ENCODE measurements around the gene CACFD1.

CACFD1 gene

GRCh38 chr9:133499892-133500270, 40.1 kb downstream of the CACFD1 start:
- no peak for DNase-seq (ENCODE audit: low read depth in 3 of 3)

GRCh38 chr9:133502112-133502511, 42.3 kb downstream of the CACFD1 start:
- no peak for DNase-seq (ENCODE audit: low read depth in 3 of 3)

DNA sequence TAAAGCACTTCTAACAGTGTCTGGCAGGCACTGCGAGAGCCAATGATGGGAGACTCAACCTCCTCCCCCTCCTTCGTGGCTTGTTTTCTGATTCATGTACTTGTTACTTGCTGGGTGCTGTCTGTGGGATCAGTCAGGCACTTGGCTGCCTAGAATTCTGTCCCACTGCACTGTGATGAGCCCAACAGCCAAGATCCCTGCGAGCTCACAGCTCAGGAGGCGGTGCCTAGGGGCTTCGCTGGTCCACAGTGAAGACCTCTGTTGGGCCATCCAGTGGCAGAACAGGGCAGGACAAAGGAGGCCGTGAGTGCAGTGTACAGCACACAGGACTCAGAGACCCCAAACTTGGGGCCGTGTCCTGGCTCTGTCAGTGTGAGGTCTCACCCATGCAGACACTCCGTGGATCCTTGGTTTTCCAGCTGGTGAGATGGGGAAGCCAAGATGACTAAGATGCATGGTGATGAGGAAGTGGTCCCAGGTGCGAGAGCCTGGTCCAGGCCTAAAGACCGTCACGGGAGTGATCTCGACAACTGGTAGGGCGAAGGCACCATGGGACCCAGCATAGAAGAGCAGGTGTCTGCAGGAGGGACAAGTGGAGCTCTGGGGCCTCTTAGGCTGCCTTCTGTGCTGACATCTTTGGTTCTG, 45.5 kb downstream of the CACFD1 start:
- no peak for DNase-seq (ENCODE audit: low read depth in 3 of 3)

GRCh38 chr9:133505901-133506652, 46.3 kb downstream of the CACFD1 start:
- DNase-seq (ENCODE audit: low read depth in 3 of 3): no peak

DNA sequence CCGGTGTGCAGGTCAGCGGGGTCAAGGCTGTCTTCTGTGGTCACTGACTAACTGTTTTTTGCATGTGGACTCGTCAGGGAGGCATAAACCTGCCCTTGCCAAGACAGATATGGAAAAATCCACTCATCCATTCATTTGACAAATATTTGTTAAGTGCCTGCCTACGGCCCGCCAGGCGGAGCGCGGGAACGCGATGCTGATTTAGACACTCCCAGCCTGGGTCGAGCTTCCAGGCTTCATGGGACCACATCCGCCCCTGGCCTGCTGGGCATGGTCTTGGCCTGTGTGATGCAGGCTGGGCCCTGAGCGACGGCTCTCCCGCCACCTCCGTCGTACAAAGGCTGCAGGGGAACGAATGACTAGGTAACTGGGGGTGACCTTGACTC, 46.9 kb downstream of the CACFD1 start:
- no peak for DNase-seq (ENCODE audit: low read depth in 3 of 3)

DNA sequence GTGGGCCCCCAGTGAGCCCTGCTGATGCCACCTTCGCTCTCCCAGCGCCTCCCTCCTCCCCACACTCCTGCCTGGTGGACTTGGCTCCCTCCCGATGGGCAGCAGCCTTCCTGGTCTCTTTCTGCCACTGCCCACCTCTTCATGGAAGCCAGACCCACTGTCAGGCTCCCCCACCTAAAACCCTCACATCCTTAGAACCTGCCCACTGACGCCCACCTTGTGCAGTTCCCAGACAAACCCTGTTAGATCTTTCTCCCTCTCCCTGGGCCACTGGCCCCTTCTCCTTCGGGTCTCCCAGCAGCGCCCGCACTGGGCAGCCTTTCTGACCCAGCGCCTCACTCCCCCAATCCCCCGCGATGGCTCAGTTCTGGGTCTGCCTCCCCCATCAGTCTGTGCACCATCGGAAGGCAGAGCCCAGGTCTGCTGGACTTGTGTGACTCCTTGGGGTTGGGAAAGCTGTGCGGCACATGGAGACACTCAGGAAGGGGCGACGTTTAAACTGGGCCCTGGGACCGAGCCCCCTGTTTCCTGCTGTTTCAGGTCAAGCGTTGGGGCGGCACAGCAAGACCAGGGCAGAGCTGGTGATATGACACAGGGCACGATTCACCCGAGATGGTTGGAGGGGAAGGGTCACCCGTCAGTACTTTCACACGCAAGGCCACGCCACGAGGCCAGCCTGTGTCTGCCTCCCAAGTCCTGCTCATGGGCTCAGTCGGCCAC, 47.6 kb downstream of the CACFD1 start:
- no peak for DNase-seq (ENCODE audit: low read depth in 3 of 3)

DNA sequence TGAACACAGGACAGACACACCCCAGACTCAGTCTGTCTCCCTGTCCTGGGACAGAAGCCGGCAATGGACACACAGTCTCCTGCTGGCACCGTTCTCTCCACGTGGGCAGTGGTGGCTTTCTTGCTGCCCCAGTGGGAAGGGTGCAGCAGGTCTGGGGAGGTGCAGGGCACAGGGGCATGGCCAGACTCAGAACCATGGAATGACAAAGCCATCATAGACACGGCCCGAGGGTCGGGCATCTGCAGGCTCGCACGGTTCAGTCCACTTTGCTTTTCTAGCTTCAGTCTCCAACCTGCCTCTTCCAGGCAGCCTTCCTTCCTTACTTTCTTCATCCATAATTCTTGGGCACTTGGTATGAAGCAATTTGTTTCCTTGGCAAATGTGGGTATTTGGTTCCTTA, 48.3 kb downstream of the CACFD1 start:
- DNase-seq (ENCODE audit: low read depth in 3 of 3): no peak

GRCh38 chr9:133509179-133510083, 49.7 kb downstream of the CACFD1 start:
- DNase-seq (ENCODE audit: low read depth in 3 of 3): no peak

DNA sequence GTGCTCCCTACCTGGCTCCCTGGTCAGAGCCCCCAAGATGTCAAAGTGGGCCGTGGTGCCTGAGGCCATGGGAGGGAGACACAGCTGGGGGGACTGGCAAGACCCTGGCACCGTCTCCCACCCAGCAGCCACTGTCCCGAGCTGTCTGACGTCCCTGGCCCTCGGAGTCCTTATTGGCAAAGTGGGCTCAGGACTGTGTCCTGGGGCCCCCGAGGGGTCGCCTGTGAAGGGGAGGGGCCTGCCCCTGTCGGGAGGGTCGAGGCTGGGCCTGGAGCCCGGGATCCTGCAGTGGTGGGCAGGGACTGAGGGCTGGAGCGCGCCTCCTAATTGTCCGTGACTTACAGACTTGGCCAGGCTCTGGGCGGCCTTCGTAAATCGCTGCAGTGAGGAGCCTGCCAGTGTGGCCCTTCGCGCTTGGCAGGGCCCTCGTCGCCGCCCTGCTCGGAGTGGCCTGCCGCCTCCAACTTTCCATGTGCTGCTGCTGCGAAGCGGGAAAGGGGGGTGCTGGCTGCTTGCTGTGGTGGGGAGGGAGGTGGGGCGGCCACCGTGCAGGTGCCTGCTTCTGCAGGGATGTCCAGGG, 51.2 kb downstream of the CACFD1 start:
- DNase-seq (ENCODE audit: low read depth in 3 of 3): no peak

DNA sequence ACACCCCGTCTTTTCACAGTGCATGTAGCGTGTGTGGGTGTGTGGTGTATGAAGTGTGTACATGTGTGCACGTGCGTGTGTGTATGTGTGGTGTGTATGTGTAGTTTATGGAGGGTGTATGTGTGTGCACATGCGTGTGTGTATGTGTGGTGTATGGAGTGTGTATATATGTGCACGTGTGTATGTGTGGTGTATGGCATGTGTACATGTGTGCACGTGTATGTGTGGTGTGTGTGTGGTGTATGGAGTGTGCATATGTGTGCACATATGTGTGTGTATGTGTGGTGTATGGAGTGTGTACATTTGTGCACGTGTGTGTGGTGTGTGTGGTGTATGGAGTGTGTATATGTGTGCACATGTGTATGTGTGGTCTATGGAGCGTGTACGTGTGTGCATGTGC, 51.8 kb downstream of the CACFD1 start:
- no peak for DNase-seq (ENCODE audit: low read depth in 3 of 3)

DNA sequence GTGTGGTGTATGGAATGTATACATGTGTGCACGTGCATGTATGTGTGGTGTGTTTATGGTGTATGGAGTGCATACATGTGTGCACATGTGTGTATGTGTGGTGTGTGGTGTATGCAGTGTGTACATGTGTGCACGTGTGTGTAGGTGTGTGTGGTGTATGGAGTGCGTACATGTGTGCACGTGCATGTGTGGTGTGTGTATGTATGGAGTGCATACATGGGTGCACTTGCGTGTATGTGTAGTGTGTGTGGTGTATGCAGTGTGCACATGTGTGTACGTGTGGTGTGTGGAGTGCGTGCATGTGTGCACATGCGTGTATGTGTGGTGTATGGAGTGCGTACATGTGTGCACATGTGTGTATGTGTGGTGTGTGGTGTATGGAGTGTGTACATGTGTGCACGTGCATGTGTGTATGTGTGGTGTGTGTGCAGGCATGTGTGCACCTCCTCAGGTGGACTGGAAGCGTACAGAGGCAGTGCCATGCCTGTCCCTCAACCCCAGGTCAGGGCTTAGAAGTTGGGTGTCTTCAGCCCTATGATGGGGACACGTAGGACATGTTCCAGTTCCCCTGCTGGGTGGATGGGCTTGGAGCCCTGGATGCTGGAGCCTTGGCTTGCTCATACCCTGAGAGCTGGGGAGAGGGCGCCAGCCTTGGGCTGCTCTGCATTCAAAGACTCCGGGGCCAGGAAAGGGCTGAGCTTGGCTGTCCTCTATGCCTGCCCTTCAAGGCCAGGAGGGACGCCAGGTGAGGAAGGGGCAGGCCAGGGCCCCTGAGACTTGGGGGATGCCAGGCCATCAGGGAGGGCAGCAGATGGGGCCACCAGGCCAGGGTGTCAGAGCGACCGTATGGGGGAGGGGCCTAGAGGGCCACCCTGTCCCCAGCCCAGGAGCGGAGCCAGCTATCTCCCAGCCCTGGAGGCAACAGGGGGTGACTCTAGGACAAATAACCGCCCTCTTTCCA, 52.8 kb downstream of the CACFD1 start:
- DNase-seq (ENCODE audit: low read depth in 3 of 3): no peak

DNA sequence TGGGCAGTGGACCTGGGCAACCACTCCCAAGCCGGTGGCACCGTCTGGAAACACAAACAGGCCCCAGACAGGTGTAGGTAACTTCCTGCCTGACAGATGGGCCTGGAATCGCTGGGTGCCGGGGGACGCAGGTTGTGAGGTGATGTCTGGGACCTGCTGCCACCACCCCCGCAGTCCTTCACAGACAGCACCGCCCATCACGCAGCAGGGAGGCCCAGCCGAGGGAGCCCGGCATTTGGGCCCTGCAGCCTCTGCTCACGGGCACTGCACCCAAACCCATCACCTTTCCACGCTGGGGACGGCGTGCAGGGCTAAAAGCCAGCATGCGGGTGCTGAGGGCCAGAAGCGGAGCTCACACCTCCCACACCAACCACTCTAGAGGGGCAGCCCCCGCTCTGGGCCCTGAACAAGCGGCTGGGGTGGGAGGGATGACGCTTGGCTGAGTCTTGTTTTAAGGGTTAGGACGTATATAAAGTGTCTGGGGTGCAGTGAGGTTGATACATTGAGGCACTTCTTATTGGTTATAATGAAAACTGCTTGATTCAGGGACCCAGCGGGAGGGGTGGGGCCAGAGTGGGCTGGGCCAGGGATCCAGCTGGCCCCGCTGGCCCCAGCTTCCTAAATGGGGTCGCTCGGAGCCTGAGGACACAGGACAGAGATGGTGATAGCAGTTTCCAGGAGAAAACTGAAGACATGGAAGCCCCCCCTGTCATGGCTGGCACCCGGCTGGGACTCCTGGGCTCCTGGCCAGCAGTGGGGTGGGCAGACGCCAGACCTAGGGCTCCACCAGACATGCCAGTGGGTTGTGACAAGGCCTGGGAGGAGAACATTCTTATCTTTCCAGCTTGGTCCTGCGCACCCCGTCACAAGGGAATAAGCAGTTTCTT, 53.7 kb downstream of the CACFD1 start:
- DNase-seq (ENCODE audit: low read depth in 3 of 3): no peak

DNA sequence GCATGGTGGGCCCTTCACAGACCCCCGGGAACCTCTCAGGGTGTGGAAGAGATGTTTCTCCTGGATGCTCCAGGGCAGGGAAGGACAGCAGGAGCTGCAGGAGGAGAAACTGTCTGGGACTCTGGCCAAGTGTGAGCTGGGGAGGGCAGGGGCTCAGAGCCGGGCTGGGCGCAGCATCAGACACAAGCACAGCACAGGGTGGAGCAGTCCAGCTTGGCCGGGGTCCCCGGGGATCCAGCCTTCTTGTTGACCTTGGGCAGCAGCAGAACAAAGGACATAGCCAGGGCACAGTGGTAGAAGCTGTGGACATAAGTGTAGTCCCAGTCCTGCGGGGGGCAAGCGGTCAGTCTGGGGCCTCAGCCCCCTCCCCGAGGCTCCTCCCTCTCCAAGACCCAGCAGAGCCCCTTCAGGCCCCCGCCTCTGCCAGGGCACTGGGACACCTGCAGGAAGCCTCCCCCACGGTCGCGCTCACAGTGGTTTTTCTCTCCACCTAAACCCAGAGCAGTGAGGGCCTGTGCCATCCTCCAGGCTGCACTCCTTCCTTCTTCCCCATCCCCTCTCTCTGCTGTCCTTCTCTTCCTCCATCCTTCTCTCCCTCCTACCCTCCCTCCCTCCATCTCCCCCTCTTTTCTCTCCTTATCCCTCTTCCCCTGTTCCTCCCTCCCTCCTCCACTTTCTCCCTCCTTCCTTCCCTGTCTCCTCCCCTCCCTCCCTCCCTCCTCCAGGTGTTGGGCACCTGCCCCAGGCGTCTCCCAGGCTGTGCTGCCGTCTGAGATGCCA, 54.9 kb downstream of the CACFD1 start:
- DNase-seq (ENCODE audit: low read depth in 3 of 3): no peak

- no peak for DNase-seq (ENCODE audit: low read depth in 3 of 3)
Observed at GRCh38 chr9:133515240-133515610, 55.4 kb downstream of the CACFD1 start.

GRCh38 chr9:133515615-133516255, 56.0 kb downstream of the CACFD1 start:
- DNase-seq (ENCODE audit: low read depth in 3 of 3): no peak

GRCh38 chr9:133516256-133516960, 56.6 kb downstream of the CACFD1 start:
- no peak for DNase-seq (ENCODE audit: low read depth in 3 of 3)

GRCh38 chr9:133516961-133517350, 57.2 kb downstream of the CACFD1 start:
- no peak for DNase-seq (ENCODE audit: low read depth in 3 of 3)

DNA sequence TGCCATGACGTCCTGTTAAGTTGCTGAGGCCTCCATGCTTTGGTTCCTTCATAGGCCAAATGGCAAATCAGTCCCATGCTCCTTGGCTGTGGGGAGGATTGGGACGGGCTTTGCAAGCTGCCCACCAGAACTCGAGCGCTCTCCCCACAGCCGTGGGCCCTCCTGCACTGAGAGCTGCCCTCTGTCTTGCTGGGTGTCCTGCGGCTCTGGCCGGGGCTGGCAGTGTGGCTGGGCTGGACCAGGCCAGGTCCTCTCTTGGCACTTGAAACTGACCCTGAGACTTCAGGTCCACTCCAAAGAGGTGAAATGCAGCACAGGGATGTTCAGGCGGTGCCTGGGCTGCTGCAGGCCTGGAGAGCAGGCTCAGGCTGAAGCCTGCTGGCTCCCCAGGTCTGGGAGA, 57.9 kb downstream of the CACFD1 start:
- no peak for DNase-seq (ENCODE audit: low read depth in 3 of 3)
